CD4-positive, alpha-beta memory T cell (primary cell): Measurements from ENCODE around the gene SLC29A4. TPM values are rescaled to one million over a fixed set of nuclear protein-coding genes. Genes with fewer than 3 reads are reported as not detected.
"Not testable (repeated sequence)": the region's sequence is repeated elsewhere in the genome, so short reads cannot be mapped to it uniquely, and the experiment has no call there.

Experiments
- CTCF ChIA-PET: fragments of 350-600 bp; sonication (Branson Sonifier 250); formaldehyde crosslinking; loops from one replicate; lab custom pipeline; 2021; ENCODE audit warnings: inconsistent platforms; ENCODE audit not compliant: partially characterized antibody; lab: Charles Lee
- POLR2A ChIA-PET: fragments of 350-600 bp; sonication (Branson Sonifier 250); formaldehyde crosslinking; loops from one replicate; lab custom pipeline; 2021; ENCODE audit not compliant: partially characterized antibody; lab: Charles Lee
- DNase-seq, 5 donors: peaks; one replicate each; pipeline versions ENCODE4 v3.0.0 to v3.0.0-alpha.2; 2020 to 2022; ENCODE audit warnings: mixed read lengths in 1 of 5
- H3K27ac ChIP-seq: one replicate; pipeline ENCODE4 v1.7.0; 2013; ENCODE audit warnings: low read depth, low read length
- H3K27me3 ChIP-seq: 2 replicates; pipeline ENCODE4 v1.7.0; 2013; ENCODE audit warnings: mild to moderate bottlenecking, low read length, moderate library complexity; ENCODE audit not compliant: insufficient read depth
- H3K36me3 ChIP-seq: 2 replicates; pipeline ENCODE4 v1.7.0; 2013; ENCODE audit warnings: mild to moderate bottlenecking, low read length, moderate library complexity; ENCODE audit not compliant: insufficient read depth
- H3K4me1 ChIP-seq: 2 replicates; pipeline ENCODE4 v1.7.0; 2013; ENCODE audit warnings: mild to moderate bottlenecking, low read length, moderate library complexity; ENCODE audit not compliant: insufficient read depth
- H3K4me3 ChIP-seq, 2 donors: one replicate each; pipeline ENCODE4 v1.7.0; 2013; ENCODE audit warnings: low read length in 2 of 2, mild to moderate bottlenecking in 1 of 2
- H3K9me3 ChIP-seq, 2 donors: one replicate each; pipeline ENCODE4 v1.7.0; 2013; ENCODE audit warnings: low read length in 2 of 2, control low read depth in 1 of 2; ENCODE audit not compliant: control insufficient read depth in 1 of 2
- H3K27ac Mint-ChIP-seq, 7 donors: one replicate each; pipeline ENCODE4 v1.8.0; 2020 to 2021; ENCODE audit warnings: mixed read lengths in 7 of 7, mild to moderate bottlenecking in 6 of 7, inconsistent platforms in 3 of 7, moderate library complexity in 3 of 7
- H3K27me3 Mint-ChIP-seq, 2 donors: one replicate each; pipeline ENCODE4 v1.8.0; 2020 to 2021; ENCODE audit warnings: mixed read lengths in 2 of 2
- H3K36me3 Mint-ChIP-seq, 2 donors: one replicate each; pipeline ENCODE4 v1.8.0; 2020 to 2021; ENCODE audit warnings: mixed read lengths in 2 of 2, inconsistent platforms in 1 of 2, mild to moderate bottlenecking in 1 of 2
- H3K4me1 Mint-ChIP-seq, 4 donors: one replicate each; pipeline ENCODE4 v1.8.0; 2020 to 2021; ENCODE audit warnings: mixed read lengths in 4 of 4, mild to moderate bottlenecking in 1 of 4
- H3K4me3 Mint-ChIP-seq, 8 donors: one replicate each; pipeline ENCODE4 v1.8.0; 2020 to 2021; ENCODE audit warnings: mixed read lengths in 8 of 8, mild to moderate bottlenecking in 7 of 8, moderate library complexity in 6 of 8, inconsistent platforms in 3 of 8
- H3K9me3 Mint-ChIP-seq, 8 donors: one replicate each; pipeline ENCODE4 v1.8.0; 2020 to 2021; ENCODE audit warnings: mixed read lengths in 8 of 8, mild to moderate bottlenecking in 5 of 8, inconsistent platforms in 3 of 8, moderate library complexity in 1 of 8
- intact Hi-C: fragments of 100-400 bp; cut with micrococcal nuclease; formaldehyde crosslinking; loops from one replicate; pipeline ENCODE4 v1.15.1; 2023
- polyA plus RNA-seq, 2 donors: library from polyadenylated mRNA; unstranded; fragments of 300-500 nt; fragmentation: Illumina TruSeq; gene quantifications; one replicate each; pipeline ENCODE4 v1.2.3, GENCODE V29; 2021
- total RNA-seq, 2 experiments: library from RNA; stranded (reverse); gene quantifications; one replicate each; pipeline ENCODE4 v1.2.3, GENCODE V29; 2021

Gene SLC29A4
- total and polyA plus RNA-seq, 4 experiments from 2014 or later, result 0.36 to 0.82 (median 0.63) TPM

DNA sequence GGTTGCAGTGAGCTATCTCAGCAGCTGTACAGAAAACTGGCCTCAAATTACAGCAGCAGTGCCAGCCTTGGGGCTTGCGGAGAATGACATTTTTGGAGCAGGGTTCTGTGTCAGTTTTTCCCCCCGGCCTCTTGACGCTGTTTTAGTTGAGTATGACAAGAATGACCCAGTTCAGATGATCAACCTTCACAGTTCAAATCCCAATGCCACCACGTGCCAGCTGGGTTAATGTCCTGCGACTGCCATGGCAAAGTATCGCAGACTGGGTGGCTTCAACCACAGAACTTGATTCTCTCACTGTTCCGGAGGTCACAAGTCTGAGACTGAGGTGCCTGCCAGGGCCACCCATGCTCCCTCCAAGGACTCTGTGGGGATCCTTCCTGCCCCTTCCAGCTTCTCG, 32.0 kb upstream of the SLC29A4 start:
- H3K4me3 ChIP-seq, intact Hi-C loops, H3K27me3 Mint-ChIP-seq, H3K4me1 Mint-ChIP-seq, H3K9me3 Mint-ChIP-seq, POLR2A ChIA-PET, H3K36me3 Mint-ChIP-seq, H3K36me3 ChIP-seq, H3K4me3 Mint-ChIP-seq, H3K27ac Mint-ChIP-seq, DNase-seq, H3K27ac ChIP-seq, H3K27me3 ChIP-seq, H3K9me3 ChIP-seq, CTCF ChIA-PET, H3K4me1 ChIP-seq: not testable (repeated sequence)

DNA sequence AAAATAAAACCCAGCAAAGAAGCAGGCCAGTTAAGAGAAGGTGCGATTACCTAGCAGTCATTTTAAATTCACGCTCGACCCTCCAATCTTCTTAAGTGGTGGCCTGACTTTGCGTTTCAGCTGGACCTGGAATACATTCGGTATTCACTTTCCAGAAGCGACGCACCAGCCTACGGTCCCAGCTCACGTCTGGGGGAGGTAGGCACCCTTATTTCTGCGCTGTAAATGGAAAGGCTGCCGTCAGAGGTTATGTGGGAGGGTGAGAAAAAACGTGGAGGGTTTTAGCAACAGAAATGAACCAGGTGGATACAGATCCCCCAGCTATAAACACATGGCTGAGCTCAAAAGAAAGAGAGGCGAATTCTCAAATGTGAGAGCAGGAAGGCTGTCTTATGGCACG, 29.2 kb upstream of the SLC29A4 start:
- H3K4me1 ChIP-seq, intact Hi-C loops, CTCF ChIA-PET, H3K36me3 ChIP-seq, H3K27me3 Mint-ChIP-seq, POLR2A ChIA-PET, H3K9me3 Mint-ChIP-seq, H3K4me3 ChIP-seq, H3K27ac Mint-ChIP-seq, H3K36me3 Mint-ChIP-seq, H3K4me3 Mint-ChIP-seq, H3K27me3 ChIP-seq, H3K9me3 ChIP-seq, DNase-seq, H3K4me1 Mint-ChIP-seq, H3K27ac ChIP-seq: not testable (repeated sequence)

- H3K27me3 ChIP-seq, intact Hi-C loops, DNase-seq, H3K27ac ChIP-seq, H3K27me3 Mint-ChIP-seq, H3K36me3 ChIP-seq, POLR2A ChIA-PET, H3K4me3 ChIP-seq, H3K4me1 Mint-ChIP-seq, H3K27ac Mint-ChIP-seq, CTCF ChIA-PET, H3K9me3 Mint-ChIP-seq, H3K9me3 ChIP-seq, H3K4me3 Mint-ChIP-seq, H3K36me3 Mint-ChIP-seq, H3K4me1 ChIP-seq: not testable (repeated sequence)
Observed at GRCh38 chr7:5254371-5254770, 28.4 kb upstream of the SLC29A4 start.

GRCh38 chr7:5255832-5256231, 26.9 kb upstream of the SLC29A4 start:
- no peak overlapping the region for H3K27ac Mint-ChIP-seq
- H3K36me3 ChIP-seq, result no peaks in the 10 kb centered on the region
- ChIA-PET CTCF (interaction anchor here (1.0 kb wide), 1 partner anchor 16 kb away, joined by 3 read pairs; no protein-coding TSS in a partner anchor), POLR2A (no interaction called here)
- H3K27me3 ChIP-seq, result no peaks in the 10 kb centered on the region
- H3K27me3 Mint-ChIP-seq, result peaks cover 2 to 8% of the 10 kb centered on the region in 2 donors
- no peak overlapping the region for H3K27ac ChIP-seq
- no peak overlapping the region for H3K4me3 ChIP-seq
- H3K9me3 ChIP-seq, result no peaks in the 10 kb centered on the region
- intact Hi-C loops, result no loop called here
- no peaks in the 10 kb centered on the region for H3K4me1 ChIP-seq
- DNase-seq, result no peak
- no peaks in the 10 kb centered on the region for H3K36me3 Mint-ChIP-seq
- H3K4me3 Mint-ChIP-seq, result no peak overlapping the region
- H3K4me1 Mint-ChIP-seq, result no peaks in the 10 kb centered on the region
- H3K9me3 Mint-ChIP-seq, result no peaks in the 10 kb centered on the region

- CTCF ChIA-PET, H3K4me3 Mint-ChIP-seq, H3K27ac ChIP-seq, H3K36me3 ChIP-seq, H3K27me3 Mint-ChIP-seq, intact Hi-C loops, H3K36me3 Mint-ChIP-seq, POLR2A ChIA-PET, H3K4me1 Mint-ChIP-seq, H3K4me1 ChIP-seq, H3K9me3 Mint-ChIP-seq, H3K4me3 ChIP-seq, DNase-seq, H3K27ac Mint-ChIP-seq, H3K27me3 ChIP-seq, H3K9me3 ChIP-seq: not testable (repeated sequence)
Observed at GRCh38 chr7:5260530-5261068, 22.1 kb upstream of the SLC29A4 start.

DNA sequence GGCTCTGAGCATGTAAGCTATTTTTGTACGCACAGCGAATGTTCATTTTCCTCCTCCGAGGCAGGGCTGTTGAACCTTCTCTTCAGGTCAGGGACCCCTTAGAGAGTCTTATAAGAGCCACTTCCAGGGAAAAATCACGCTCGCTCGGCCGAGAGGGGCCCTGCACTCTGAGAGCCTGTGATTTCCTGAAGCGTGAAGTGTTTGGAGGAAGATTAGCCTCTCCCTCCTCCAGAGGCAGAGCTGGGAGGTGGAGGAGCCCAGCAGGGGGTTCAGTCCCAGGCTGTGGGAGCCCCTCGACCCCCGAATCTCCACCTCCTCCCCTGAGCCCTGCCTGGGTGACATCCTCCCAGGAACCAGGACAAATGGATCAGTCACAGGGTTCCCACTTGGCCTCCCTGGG, 19.7 kb upstream of the SLC29A4 start:
- H3K4me1 Mint-ChIP-seq, intact Hi-C loops, H3K36me3 ChIP-seq, H3K9me3 Mint-ChIP-seq, H3K4me3 ChIP-seq, H3K36me3 Mint-ChIP-seq, H3K4me3 Mint-ChIP-seq, POLR2A ChIA-PET, H3K27me3 ChIP-seq, DNase-seq, CTCF ChIA-PET, H3K27ac ChIP-seq, H3K9me3 ChIP-seq, H3K27ac Mint-ChIP-seq, H3K27me3 Mint-ChIP-seq, H3K4me1 ChIP-seq: not testable (repeated sequence)

GRCh38 chr7:5265320-5266190, 17.2 kb upstream of the SLC29A4 start:
- ChIA-PET POLR2A (no interaction called here), CTCF (interaction anchor here (0.9 kb wide), 1 partner anchor 25 kb away, joined by 3 read pairs; no protein-coding TSS in a partner anchor)
- no peak overlapping the region for H3K27ac ChIP-seq
- Mint-ChIP-seq H3K27me3 (peaks cover 5 to 11% of the 10 kb centered on the region in 2 donors), H3K36me3 (no peaks in the 10 kb centered on the region), H3K27ac (no peak overlapping the region), H3K4me3 (no peak overlapping the region), H3K9me3 (peaks cover 0 to 2% (median 0%) of the 10 kb centered on the region in 8 donors), H3K4me1 (no peaks in the 10 kb centered on the region)
- H3K4me3 ChIP-seq, result no peak overlapping the region
- no peak for DNase-seq
- H3K9me3 ChIP-seq, result no peaks in the 10 kb centered on the region
- no peaks in the 10 kb centered on the region for H3K4me1 ChIP-seq
- intact Hi-C loops, result no loop called here
- no peaks in the 10 kb centered on the region for H3K36me3 ChIP-seq
- H3K27me3 ChIP-seq, result no peaks in the 10 kb centered on the region
